GM12872 (cell line): ENCODE data around the gene CTNND2.

Experiments used
- TF ChIP-seq, protein P1 (sequence below): IDR thresholded peaks from 3 replicates; pipeline ENCODE4 v1.5.1; 2011; ENCODE audit warnings: low read depth, mild to moderate bottlenecking, low read length, moderate library complexity; ENCODE audit not compliant: insufficient read depth

CTNND2 gene

DNA sequence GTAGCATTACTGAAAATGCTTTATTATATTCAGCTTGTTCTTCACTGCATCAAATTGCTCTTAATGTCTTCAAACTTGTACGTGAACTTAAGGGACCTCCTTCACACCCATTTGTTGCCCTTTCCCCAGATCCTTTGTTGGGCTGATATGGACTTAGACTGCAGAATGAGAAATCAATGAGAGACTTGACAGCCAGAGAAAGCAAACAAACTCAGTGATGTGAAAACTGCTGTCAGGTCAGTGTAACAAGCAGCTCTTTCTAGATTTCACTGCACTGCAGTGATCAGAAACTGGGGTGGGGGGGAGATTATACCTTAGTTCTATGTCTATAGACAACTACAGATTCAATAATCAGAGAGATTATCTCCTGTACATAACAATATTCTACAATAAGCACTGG, 652.2 kb downstream of the CTNND2 start:
- TF ChIP-seq, protein P1, sequence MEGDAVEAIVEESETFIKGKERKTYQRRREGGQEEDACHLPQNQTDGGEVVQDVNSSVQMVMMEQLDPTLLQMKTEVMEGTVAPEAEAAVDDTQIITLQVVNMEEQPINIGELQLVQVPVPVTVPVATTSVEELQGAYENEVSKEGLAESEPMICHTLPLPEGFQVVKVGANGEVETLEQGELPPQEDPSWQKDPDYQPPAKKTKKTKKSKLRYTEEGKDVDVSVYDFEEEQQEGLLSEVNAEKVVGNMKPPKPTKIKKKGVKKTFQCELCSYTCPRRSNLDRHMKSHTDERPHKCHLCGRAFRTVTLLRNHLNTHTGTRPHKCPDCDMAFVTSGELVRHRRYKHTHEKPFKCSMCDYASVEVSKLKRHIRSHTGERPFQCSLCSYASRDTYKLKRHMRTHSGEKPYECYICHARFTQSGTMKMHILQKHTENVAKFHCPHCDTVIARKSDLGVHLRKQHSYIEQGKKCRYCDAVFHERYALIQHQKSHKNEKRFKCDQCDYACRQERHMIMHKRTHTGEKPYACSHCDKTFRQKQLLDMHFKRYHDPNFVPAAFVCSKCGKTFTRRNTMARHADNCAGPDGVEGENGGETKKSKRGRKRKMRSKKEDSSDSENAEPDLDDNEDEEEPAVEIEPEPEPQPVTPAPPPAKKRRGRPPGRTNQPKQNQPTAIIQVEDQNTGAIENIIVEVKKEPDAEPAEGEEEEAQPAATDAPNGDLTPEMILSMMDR, result no peak

DNA sequence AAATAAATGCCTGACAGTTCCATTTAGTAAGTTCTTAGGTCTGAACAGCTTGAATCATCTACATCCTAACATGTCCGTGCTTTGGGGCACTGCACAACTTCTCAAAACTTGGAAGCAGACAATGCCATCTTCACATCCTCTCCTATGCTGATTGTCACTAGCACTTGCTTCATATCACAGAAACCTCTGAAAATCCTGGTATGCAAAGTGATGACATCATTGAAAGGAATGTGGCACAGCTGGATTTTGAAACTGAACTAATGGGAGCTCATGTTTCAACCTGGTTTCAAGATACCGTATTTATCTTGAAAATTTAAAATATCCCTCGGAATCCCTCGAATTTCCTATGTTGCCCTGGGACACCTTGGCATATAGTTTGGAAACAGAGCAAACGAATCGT, 653.0 kb downstream of the CTNND2 start:
- TF ChIP-seq, protein P1, result no peak

DNA sequence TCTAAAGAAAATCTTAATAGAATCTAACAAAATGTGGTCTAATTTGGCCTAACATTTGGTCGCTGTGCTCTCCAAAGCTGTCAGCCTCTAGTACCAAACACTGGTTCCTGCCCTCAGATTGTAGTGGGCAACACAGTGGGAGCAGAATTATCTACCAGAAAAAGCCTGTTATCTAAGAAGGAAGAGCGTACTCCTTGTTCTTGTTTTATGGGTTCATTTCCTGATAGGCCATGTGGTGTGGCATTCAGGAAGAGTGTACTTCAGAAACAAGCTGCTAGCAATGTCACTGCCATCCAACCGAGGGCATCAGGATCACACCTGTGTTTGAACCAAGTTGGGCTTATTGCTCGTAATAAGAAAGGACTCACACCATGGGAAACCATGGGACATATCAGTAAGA, 655.3 kb downstream of the CTNND2 start:
- TF ChIP-seq, protein P1, result no peak

DNA sequence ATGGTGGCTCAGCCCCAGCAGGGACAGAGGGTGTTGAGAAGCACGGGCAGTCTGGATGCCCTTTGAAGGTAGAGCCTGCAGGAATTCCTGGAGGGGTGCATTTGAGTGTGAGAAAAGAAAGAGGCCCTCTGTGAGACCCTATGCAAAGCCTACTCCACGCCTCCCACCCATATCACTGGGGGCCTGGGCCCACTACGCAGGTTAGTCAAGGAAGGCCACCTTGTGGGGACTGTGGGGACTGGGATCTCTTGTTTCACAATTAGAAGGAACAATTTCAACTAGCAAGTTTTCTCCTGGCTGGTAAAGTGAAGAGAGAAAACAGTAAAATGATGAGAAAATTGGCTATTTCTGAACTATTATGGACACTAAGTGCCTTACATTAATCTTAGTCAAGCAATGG, 657.0 kb downstream of the CTNND2 start:
- TF ChIP-seq, protein P1, result 0 out of 3 replicates have a peak, but pooled peaks have one; percentile 11

DNA sequence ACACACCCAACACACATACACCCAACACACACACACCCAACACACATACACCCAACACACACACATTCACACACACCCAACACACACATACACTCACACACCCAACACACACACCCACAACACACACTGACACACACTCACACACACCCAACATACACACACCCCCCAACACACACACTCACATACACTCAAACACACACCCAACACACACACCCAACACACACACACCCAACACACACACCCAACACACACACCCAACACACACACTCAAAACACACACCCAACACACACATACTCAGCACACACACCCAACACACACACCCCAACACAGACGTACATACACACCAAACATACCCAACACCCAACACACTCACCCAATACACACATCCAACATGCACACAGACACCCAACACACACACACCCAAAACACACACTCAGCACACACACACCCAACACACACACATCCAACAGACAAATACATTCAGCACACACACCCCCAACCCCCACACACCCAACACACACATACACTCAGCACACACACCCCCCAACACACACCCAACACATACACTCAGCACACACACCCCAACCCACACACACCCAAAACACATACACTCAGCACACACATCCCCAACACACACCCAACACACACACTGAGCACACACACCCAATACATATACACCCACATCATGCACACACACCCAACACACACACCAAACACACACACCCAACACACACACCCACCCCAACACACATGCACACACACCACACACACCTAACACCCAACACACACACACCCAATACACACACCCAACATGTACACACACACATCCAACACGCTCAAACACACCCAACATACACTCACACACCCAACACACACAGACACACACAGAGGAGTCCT, 663.7 kb downstream of the CTNND2 start:
- TF ChIP-seq, protein P1, result no peak

DNA sequence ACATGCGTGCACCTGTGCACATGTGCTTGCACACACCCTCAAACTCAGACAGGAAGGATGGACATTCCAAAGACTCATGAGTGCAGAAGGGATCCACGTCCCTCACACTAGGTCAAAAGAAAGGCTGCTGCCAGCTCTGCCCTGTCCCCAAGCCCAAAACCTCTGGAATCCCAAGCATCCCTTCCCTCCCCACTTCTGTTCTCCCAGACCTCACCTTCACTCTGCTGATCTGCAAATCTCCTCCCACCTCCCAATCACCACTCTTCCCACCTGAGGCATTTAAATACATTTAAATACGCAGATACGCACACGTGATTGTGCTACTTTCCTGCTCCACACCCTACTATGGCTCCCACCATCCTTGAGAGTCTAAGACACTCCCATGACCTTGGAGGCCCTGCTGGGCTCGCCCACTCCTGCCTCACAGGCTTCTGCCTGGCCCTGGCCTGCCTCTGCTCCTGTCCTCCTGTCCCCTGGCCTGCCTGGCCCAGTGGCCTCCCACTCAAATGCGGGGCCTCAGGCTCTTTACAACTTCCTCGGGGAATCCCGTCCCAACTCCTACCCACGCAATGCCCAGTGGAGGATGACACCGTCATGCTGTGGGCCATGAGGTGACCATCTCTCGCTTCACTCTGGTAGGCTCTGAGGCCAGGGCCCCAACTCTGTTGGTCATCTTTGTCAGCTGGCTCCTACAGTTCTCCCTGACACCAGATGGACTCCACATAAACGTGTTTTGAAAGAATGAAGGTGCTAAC, 664.8 kb downstream of the CTNND2 start:
- TF ChIP-seq, protein P1, result no peak

DNA sequence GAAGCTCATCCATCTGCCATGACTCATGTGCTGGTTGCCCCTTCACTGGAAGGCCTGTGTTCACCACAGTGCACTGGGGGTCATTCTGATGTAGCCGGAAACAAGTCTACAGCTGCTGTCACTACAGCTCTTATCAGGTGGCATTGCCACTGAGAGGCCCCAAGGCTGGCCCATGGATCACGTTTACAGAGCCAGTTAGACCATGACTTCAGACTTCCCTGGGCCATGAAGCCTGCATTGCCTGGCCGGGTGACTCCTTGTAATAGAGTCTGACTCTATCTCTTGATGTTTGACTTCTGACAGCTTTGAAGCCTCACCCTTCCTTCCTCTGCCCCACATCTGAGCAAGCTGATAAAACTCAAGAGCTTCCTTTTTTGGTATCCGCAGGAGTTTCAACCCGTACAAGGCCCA, 669.7 kb downstream of the CTNND2 start:
- TF ChIP-seq, protein P1, result no peak
